DMS153 treated with DMSO at 0.1 percent for 48 hours (cell line): Measurements from ENCODE around the gene PLEKHB1.

Experiments
- DNase-seq: peaks from one replicate; lab custom pipeline; 2025; ENCODE audit not compliant: unreplicated experiment; lab: John Stamatoyannopoulos, UW

Gene PLEKHB1

GRCh38 chr11:73647459-73648100 lies 1.2 kb downstream of the PLEKHB1 start:
- DNase-seq, result peak; percentile 90

- DNase-seq, result no peak
Observed at GRCh38 chr11:73648121-73648520, 1.7 kb downstream of the PLEKHB1 start.

- DNase-seq, result no peak
Observed at GRCh38 chr11:73648571-73649046, 2.2 kb downstream of the PLEKHB1 start.

- DNase-seq, result no peak
Observed at GRCh38 chr11:73649206-73649605, 2.8 kb downstream of the PLEKHB1 start.

- DNase-seq, result no peak
Observed at GRCh38 chr11:73650400-73650799, 4.0 kb downstream of the PLEKHB1 start.

GRCh38 chr11:73651252-73651651 lies 4.9 kb downstream of the PLEKHB1 start:
- DNase-seq, result no peak

- DNase-seq, result no peak
Observed at GRCh38 chr11:73651661-73652045, 5.3 kb downstream of the PLEKHB1 start.

GRCh38 chr11:73652046-73652730 lies 5.8 kb downstream of the PLEKHB1 start:
- no peak for DNase-seq

- DNase-seq, result no peak
Observed at GRCh38 chr11:73652856-73653559, 6.6 kb downstream of the PLEKHB1 start.

GRCh38 chr11:73653996-73654395 lies 7.6 kb downstream of the PLEKHB1 start:
- DNase-seq, result no peak

GRCh38 chr11:73654482-73655021 lies 8.2 kb downstream of the PLEKHB1 start:
- no peak for DNase-seq

GRCh38 chr11:73655686-73656085 lies 9.3 kb downstream of the PLEKHB1 start:
- no peak for DNase-seq

GRCh38 chr11:73656985-73657384 lies 10.6 kb downstream of the PLEKHB1 start:
- DNase-seq, result no peak

- DNase-seq, result no peak
Observed at GRCh38 chr11:73659961-73660360, 13.6 kb downstream of the PLEKHB1 start.

GRCh38 chr11:73660497-73661034 lies 14.2 kb downstream of the PLEKHB1 start:
- DNase-seq, result no peak

GRCh38 chr11:73661035-73661628 lies 14.8 kb downstream of the PLEKHB1 start:
- no peak for DNase-seq

- no peak for DNase-seq
Observed at GRCh38 chr11:73662445-73663157, 16.2 kb downstream of the PLEKHB1 start.

- no peak for DNase-seq
Observed at GRCh38 chr11:73663604-73664495, 17.5 kb downstream of the PLEKHB1 start.

GRCh38 chr11:73664877-73665276 lies 18.5 kb downstream of the PLEKHB1 start:
- DNase-seq, result no peak
